Measurements from ENCODE around the gene SIPA1.

The SIPA1 gene

GRCh38 chr11:65633390-65634108, 4.4 kb upstream of the SIPA1 start:
- WGBS, result 91% methylated on average over 20 of the region's 20 CpGs
- H3K36me3 ChIP-seq (ENCODE audit: control insufficient read depth in 1 of 2, insufficient read depth in 2 of 2, low read depth in 1 of 2, low read length in 2 of 2), result peaks cover 81 to 85% of the 10 kb centered on the region in 2 experiments
- no peak overlapping the region for H3K4me3 ChIP-seq (ENCODE audit: insufficient read depth in 1 of 2, low read depth in 1 of 2, low read length in 2 of 2)
- no peak overlapping the region for H2BK15ac ChIP-seq (ENCODE audit: low read depth, poor library complexity, severe bottlenecking)
- H3K14ac ChIP-seq (ENCODE audit: low read length in 2 of 2), result no peak overlapping the region
- H3K27ac ChIP-seq (ENCODE audit: low read length, poor library complexity, severe bottlenecking), result no peak overlapping the region
- H2AK5ac ChIP-seq (ENCODE audit: low read length, severe bottlenecking), result no peak overlapping the region
- no peak overlapping the region for H3K4me2 ChIP-seq (ENCODE audit: low read length, poor library complexity, severe bottlenecking)
- no peaks in the 10 kb centered on the region for H3K9me3 ChIP-seq (ENCODE audit: control insufficient read depth, low read length)
- H3K4ac ChIP-seq (ENCODE audit: low read depth in 1 of 2, low read length in 2 of 2), result no peak overlapping the region
- no peak overlapping the region for H2BK120ac ChIP-seq (ENCODE audit: low read depth, low read length)
- no peak overlapping the region for H4K91ac ChIP-seq (ENCODE audit: low read length)
- peaks cover 46% of the 10 kb centered on the region for H3K79me1 ChIP-seq (replicated peaks; ENCODE audit: low read length, poor library complexity, severe bottlenecking)
- no peak overlapping the region for H3K23ac ChIP-seq (ENCODE audit: low read length in 2 of 2)
- H2BK12ac ChIP-seq (ENCODE audit: low read length in 2 of 2), result no peak overlapping the region
- no peak overlapping the region for H2AFZ ChIP-seq (ENCODE audit: low read depth, low read length)
- H3K18ac ChIP-seq (ENCODE audit: low read depth in 1 of 2, low read length in 2 of 2), result no peak overlapping the region
- no peak overlapping the region for H2BK5ac ChIP-seq (ENCODE audit: low read depth, low read length, poor library complexity, severe bottlenecking)
- DNase-seq, result no peak
- no peaks in the 10 kb centered on the region for H3K27me3 ChIP-seq (ENCODE audit: control insufficient read depth in 1 of 2, insufficient read depth in 1 of 2, low read length in 2 of 2)
- peaks cover 12% of the 10 kb centered on the region for H3K4me1 ChIP-seq (ENCODE audit: control insufficient read depth, insufficient read depth, low read depth, low read length)
- H3K9ac ChIP-seq (ENCODE audit: low read length), result no peak overlapping the region
- no peak overlapping the region for H4K8ac ChIP-seq (ENCODE audit: low read length)

DNA sequence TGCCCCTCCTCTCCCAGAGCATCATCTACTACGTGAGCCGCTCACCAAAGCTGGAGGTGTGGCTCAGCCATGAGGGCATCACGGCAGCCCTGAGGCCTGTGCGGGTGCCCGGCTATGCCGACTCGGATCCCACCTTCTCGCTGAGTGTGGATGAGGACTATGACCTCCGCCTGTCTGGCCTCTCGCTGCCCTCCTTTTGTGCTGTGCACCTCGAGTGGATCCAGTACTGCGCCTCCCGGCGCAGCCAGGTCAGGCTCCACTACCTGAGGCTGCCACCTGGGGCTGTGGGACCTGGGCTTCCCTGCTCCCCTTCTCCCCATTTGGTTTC, 3.8 kb upstream of the SIPA1 start:
- no peak overlapping the region for H3K18ac ChIP-seq (ENCODE audit: low read depth in 1 of 2, low read length in 2 of 2)
- H2BK5ac ChIP-seq (ENCODE audit: low read depth, low read length, poor library complexity, severe bottlenecking), result no peak overlapping the region
- H3K27me3 ChIP-seq (ENCODE audit: control insufficient read depth in 1 of 2, insufficient read depth in 1 of 2, low read length in 2 of 2), result no peaks in the 10 kb centered on the region
- H2AFZ ChIP-seq (ENCODE audit: low read depth, low read length), result no peak overlapping the region
- no peak overlapping the region for H3K23ac ChIP-seq (ENCODE audit: low read length in 2 of 2)
- H3K14ac ChIP-seq (ENCODE audit: low read length in 2 of 2), result no peak overlapping the region
- H3K4ac ChIP-seq (ENCODE audit: low read depth in 1 of 2, low read length in 2 of 2), result no peak overlapping the region
- no peak overlapping the region for H2BK120ac ChIP-seq (ENCODE audit: low read depth, low read length)
- H3K36me3 ChIP-seq (ENCODE audit: control insufficient read depth in 1 of 2, insufficient read depth in 2 of 2, low read depth in 1 of 2, low read length in 2 of 2), result peaks cover 76 to 80% of the 10 kb centered on the region in 2 experiments
- H3K4me2 ChIP-seq (ENCODE audit: low read length, poor library complexity, severe bottlenecking), result no peak overlapping the region
- H3K27ac ChIP-seq (ENCODE audit: low read length, poor library complexity, severe bottlenecking), result no peak overlapping the region
- no peaks in the 10 kb centered on the region for H3K9me3 ChIP-seq (ENCODE audit: control insufficient read depth, low read length)
- H2BK12ac ChIP-seq (ENCODE audit: low read length in 2 of 2), result no peak overlapping the region
- 96% methylated on average over 14 of the region's 14 CpGs for WGBS
- no peak overlapping the region for H2AK5ac ChIP-seq (ENCODE audit: low read length, severe bottlenecking)
- H3K4me1 ChIP-seq (ENCODE audit: control insufficient read depth, insufficient read depth, low read depth, low read length), result peaks cover 16% of the 10 kb centered on the region
- no peak overlapping the region for H3K4me3 ChIP-seq (ENCODE audit: insufficient read depth in 1 of 2, low read depth in 1 of 2, low read length in 2 of 2)
- H4K91ac ChIP-seq (ENCODE audit: low read length), result no peak overlapping the region
- H2BK15ac ChIP-seq (ENCODE audit: low read depth, poor library complexity, severe bottlenecking), result no peak overlapping the region
- H3K9ac ChIP-seq (ENCODE audit: low read length), result no peak overlapping the region
- no peak for DNase-seq
- peaks cover 46% of the 10 kb centered on the region for H3K79me1 ChIP-seq (replicated peaks; ENCODE audit: low read length, poor library complexity, severe bottlenecking)
- H4K8ac ChIP-seq (ENCODE audit: low read length), result no peak overlapping the region

GRCh38 chr11:65634440-65634839, 3.5 kb upstream of the SIPA1 start:
- no peaks in the 10 kb centered on the region for H3K27me3 ChIP-seq (ENCODE audit: control insufficient read depth in 1 of 2, insufficient read depth in 1 of 2, low read length in 2 of 2)
- H2BK120ac ChIP-seq (ENCODE audit: low read depth, low read length), result no peak overlapping the region

GRCh38 chr11:65634905-65635731, 2.8 kb upstream of the SIPA1 start:
- Histone ChIP-seq H3K79me1 (replicated peaks; ENCODE audit: low read length, poor library complexity, severe bottlenecking) (peaks cover 42% of the 10 kb centered on the region), H3K14ac (ENCODE audit: low read length in 2 of 2) (no peak overlapping the region), H2BK15ac (ENCODE audit: low read depth, poor library complexity, severe bottlenecking) (no peak overlapping the region), H2BK120ac (ENCODE audit: low read depth, low read length) (no peak overlapping the region), H4K91ac (ENCODE audit: low read length) (peak overlapping the region; percentile 46), H4K8ac (ENCODE audit: low read length) (no peak overlapping the region), H3K9ac (ENCODE audit: low read length) (no peak overlapping the region), H3K4me2 (ENCODE audit: low read length, poor library complexity, severe bottlenecking) (no peak overlapping the region), H2BK12ac (ENCODE audit: low read length in 2 of 2) (no peak overlapping the region), H3K27ac (ENCODE audit: low read length, poor library complexity, severe bottlenecking) (no peak overlapping the region), H2AFZ (ENCODE audit: low read depth, low read length) (no peak overlapping the region), H3K4me3 (ENCODE audit: insufficient read depth in 1 of 2, low read depth in 1 of 2, low read length in 2 of 2) (no peak overlapping the region), H3K27me3 (ENCODE audit: control insufficient read depth in 1 of 2, insufficient read depth in 1 of 2, low read length in 2 of 2) (no peaks in the 10 kb centered on the region), H3K36me3 (ENCODE audit: control insufficient read depth in 1 of 2, insufficient read depth in 2 of 2, low read depth in 1 of 2, low read length in 2 of 2) (peaks cover 65 to 76% of the 10 kb centered on the region in 2 experiments), H3K18ac (ENCODE audit: low read depth in 1 of 2, low read length in 2 of 2) (no peak overlapping the region), H2AK5ac (ENCODE audit: low read length, severe bottlenecking) (no peak overlapping the region), H3K9me3 (ENCODE audit: control insufficient read depth, low read length) (no peaks in the 10 kb centered on the region), H2BK5ac (ENCODE audit: low read depth, low read length, poor library complexity, severe bottlenecking) (no peak overlapping the region), H3K4me1 (ENCODE audit: control insufficient read depth, insufficient read depth, low read depth, low read length) (peaks cover 23% of the 10 kb centered on the region), H3K4ac (ENCODE audit: low read depth in 1 of 2, low read length in 2 of 2) (no peak overlapping the region), H3K23ac (ENCODE audit: low read length in 2 of 2) (no peak overlapping the region)
- WGBS, result 97% methylated on average over 46 of the region's 46 CpGs
- DNase-seq, result no peak

More at GRCh38 chr11:65634440-65634839, 3.5 kb upstream of the SIPA1 start:
- Histone ChIP-seq H3K4me3 (ENCODE audit: insufficient read depth in 1 of 2, low read depth in 1 of 2, low read length in 2 of 2) (no peak overlapping the region), H3K79me1 (replicated peaks; ENCODE audit: low read length, poor library complexity, severe bottlenecking) (peaks cover 45% of the 10 kb centered on the region), H2BK12ac (ENCODE audit: low read length in 2 of 2) (no peak overlapping the region), H2BK5ac (ENCODE audit: low read depth, low read length, poor library complexity, severe bottlenecking) (no peak overlapping the region), H2AFZ (ENCODE audit: low read depth, low read length) (no peak overlapping the region), H3K27ac (ENCODE audit: low read length, poor library complexity, severe bottlenecking) (no peak overlapping the region), H4K8ac (ENCODE audit: low read length) (no peak overlapping the region), H3K18ac (ENCODE audit: low read depth in 1 of 2, low read length in 2 of 2) (no peak overlapping the region), H3K36me3 (ENCODE audit: control insufficient read depth in 1 of 2, insufficient read depth in 2 of 2, low read depth in 1 of 2, low read length in 2 of 2) (peaks cover 72 to 76% of the 10 kb centered on the region in 2 experiments), H3K4me1 (ENCODE audit: control insufficient read depth, insufficient read depth, low read depth, low read length) (peaks cover 16% of the 10 kb centered on the region), H3K9me3 (ENCODE audit: control insufficient read depth, low read length) (no peaks in the 10 kb centered on the region), H4K91ac (ENCODE audit: low read length) (no peak overlapping the region), H3K9ac (ENCODE audit: low read length) (no peak overlapping the region), H3K4me2 (ENCODE audit: low read length, poor library complexity, severe bottlenecking) (no peak overlapping the region), H3K14ac (ENCODE audit: low read length in 2 of 2) (no peak overlapping the region), H3K4ac (ENCODE audit: low read depth in 1 of 2, low read length in 2 of 2) (no peak overlapping the region), H2AK5ac (ENCODE audit: low read length, severe bottlenecking) (no peak overlapping the region), H2BK15ac (ENCODE audit: low read depth, poor library complexity, severe bottlenecking) (no peak overlapping the region), H3K23ac (ENCODE audit: low read length in 2 of 2) (no peak overlapping the region)
- WGBS, result 97% methylated on average over 11 of the region's 11 CpGs
- DNase-seq, result no peak
